Stimulated activated naive CD4-positive, alpha-beta T cell (primary cell): ENCODE measurements around the gene MRPS11.
"Not testable (repeated sequence)": the region's sequence is repeated elsewhere in the genome, so short reads cannot be mapped to it uniquely, and the experiment has no call there.

Source experiments
- DNase-seq, 6 experiments: peaks; one replicate each; lab custom pipeline; 2025; lab: John Stamatoyannopoulos, UW

Gene MRPS11

DNA sequence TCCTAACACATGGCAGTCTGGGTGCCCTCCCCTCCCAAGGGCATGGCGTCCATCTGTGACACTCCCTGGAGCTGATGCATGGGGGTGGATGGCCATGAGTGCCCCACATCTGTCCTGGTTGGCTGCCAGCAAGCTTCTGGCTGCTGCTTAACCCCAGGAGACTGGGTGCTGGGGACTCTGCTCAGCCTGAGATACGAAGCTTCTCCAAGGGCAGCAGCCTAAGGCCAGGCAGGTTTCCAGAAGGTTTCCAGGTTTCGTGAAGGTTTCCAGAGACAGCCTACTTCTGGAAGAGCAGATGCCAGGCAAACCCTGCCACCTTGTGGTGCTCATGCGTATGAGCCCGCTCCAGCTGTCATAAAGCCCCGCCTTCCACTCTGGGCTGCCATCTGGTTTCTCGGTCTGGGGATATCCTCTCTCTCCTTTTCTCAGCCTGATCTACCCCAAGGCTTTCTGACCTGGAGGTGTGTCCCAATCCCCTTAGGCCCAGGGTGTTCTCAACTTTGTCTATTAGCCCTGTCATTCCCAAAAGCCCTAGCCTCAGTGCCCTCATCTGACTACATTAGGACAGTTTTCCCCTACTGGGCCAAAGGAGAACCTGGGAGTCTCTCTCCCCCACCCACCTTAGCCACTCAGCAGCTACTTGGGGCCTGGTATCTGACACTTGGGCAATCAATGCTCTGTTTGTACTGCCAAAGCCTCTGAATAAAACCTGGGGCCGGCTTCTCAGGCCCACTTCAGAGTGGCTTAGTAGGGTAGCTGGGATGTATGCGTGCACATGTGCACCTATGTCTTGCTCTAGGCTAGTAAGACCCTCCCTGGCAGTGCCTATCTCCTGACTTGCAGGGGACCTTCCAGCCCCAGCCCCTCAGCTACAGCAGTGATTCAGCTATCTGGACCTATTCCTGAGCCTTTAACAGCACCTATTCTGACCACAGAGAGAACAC, 12.4 kb upstream of the MRPS11 start:
- DNase-seq: peak in 4 of 6 experiments; percentile 11 to 19 (median 12)

DNA sequence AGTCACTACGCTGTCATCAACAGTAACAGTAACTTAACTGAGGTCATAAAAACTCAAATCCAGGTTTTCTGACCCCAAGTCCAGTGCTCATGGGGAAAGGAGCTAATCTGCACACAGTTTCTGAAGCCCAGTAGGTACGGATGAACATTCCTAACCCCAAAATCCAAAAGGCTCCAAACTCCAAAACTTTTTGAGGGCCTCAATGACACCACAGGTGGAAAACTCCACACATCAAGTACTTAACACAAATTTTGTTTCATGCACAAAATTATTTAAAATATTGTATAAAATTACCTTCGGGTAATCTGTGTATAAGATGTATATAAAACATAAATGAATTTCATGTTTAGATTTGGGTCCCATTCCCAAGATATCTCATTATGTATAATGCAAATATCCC, 10.8 kb upstream of the MRPS11 start:
- no peak for DNase-seq

GRCh38 chr15:88463870-88464532, 3.5 kb upstream of the MRPS11 start:
- DNase-seq: no peak

- no peak for DNase-seq
Measured at GRCh38 chr15:88465633-88466224, 1.8 kb upstream of the MRPS11 start.

- DNase-seq: no peak
Measured at GRCh38 chr15:88467935-88468528, 524 bp downstream of the MRPS11 start.

GRCh38 chr15:88468721-88469120, 1.2 kb downstream of the MRPS11 start:
- DNase-seq: not testable (repeated sequence)

- no peak for DNase-seq
Measured at GRCh38 chr15:88469321-88469720, 1.8 kb downstream of the MRPS11 start.

- no peak for DNase-seq
Measured at GRCh38 chr15:88470625-88471372, 3.3 kb downstream of the MRPS11 start.

- no peak for DNase-seq
Measured at GRCh38 chr15:88472225-88472624, 4.7 kb downstream of the MRPS11 start.

DNA sequence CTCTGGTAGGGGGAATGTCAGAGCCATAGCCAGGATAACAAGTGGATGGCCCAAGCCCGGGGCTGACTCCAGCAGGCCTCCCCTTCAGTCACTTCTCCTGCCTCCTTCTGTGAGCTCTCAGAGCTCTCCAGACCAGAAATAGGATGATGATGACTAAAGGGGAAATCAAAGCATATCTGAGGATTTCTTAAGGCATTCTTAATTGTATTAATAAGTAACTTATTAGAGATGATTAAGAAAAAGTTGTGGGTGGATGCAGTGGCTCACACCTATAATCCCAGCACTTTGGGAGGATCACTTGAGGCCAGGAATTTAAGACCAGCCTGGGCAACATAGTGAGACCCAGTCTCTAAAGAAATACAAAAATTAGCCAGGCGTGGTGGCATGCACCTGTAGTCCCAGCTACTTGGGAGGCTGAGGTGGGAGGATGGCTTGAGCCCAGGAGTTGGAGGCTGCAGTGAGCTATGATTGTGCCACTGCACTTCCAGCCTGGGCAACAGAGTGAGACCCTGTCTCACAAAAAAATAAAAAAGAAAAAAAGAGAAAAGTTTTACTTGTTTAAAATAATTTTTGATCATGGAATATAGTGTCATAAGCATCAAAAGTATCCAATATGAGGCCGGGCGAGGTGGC, 6.3 kb downstream of the MRPS11 start:
- DNase-seq: not testable (repeated sequence)

DNA sequence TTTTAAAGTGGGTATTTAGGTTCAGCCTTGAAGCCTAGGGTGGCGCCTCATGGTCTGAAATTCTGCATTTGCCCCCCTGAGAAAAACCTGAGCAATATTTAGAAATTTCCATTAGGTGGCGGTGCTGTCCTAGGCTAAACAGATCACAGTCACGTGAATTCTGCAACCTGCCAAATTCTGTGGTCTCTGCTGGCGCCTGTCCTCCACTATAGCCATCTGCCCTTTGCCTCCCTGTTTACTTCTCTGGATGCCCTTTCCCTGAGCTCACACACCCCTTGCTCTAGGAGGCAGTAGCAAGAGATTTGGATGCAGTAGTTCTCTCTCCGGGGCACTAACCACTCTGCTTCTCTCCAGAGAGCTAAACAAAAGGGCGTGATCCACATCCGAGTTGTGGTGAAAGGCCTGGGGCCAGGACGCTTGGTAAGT, 9.1 kb downstream of the MRPS11 start:
- peak in 2 of 6 experiments; percentile 22 to 28 for DNase-seq

GRCh38 chr15:88477126-88477525, 9.6 kb downstream of the MRPS11 start:
- DNase-seq: no peak

- DNase-seq: no peak
Measured at GRCh38 chr15:88477904-88478303, 10.4 kb downstream of the MRPS11 start.

GRCh38 chr15:88479169-88479568, 11.7 kb downstream of the MRPS11 start:
- DNase-seq: no peak

DNA sequence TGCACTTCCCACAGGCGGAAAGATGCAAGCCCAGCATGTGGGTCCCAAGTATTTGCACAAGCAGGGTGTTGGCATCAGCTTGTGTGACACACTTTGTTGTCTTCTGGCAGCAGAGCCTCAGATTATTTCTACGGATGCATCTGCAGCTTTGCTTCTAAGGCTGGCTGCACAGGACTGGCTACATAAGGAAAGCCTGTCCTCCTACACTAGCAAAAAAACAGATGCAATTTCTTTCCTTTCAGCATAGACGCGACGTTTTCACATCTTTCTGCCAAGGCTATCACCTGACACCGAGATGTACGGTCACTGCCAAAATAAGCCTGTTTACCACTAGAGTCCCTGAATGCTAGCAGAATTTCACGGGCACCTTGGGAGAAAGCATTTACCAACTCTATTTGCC, 13.5 kb downstream of the MRPS11 start:
- DNase-seq: no peak

GRCh38 chr15:88482263-88482662, 14.8 kb downstream of the MRPS11 start:
- no peak for DNase-seq

DNA sequence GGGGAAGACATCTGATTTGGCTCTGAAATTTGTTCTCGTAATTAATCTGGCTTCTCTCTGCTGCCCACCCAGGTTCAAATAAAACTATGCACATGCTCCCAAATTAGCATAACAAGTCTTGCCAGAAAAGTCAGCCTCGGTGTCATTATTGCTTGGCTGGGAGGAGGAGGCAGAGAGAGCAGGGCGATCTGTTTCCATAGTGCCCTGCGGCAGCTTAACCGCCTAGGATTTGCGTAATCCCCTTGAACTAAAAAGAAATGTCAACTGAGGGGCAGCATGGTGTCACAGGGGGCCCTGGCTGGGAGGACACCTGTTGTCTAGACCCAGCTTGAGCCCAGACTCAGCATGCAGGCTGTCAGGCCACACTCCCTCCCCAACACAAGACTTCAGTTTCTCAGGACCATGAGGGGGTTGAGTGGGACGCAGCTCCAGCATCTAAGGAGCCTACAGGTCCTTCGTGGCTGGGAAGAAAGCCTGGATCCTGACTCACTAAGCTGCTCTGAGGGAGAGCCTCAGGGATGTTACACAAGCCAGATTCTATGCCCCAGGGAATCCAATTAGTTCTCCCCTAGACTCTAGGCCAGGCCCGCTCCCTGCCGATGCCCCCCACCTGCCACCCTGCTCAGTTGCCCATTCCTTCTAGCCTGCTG, 17.3 kb downstream of the MRPS11 start:
- no peak for DNase-seq

DNA sequence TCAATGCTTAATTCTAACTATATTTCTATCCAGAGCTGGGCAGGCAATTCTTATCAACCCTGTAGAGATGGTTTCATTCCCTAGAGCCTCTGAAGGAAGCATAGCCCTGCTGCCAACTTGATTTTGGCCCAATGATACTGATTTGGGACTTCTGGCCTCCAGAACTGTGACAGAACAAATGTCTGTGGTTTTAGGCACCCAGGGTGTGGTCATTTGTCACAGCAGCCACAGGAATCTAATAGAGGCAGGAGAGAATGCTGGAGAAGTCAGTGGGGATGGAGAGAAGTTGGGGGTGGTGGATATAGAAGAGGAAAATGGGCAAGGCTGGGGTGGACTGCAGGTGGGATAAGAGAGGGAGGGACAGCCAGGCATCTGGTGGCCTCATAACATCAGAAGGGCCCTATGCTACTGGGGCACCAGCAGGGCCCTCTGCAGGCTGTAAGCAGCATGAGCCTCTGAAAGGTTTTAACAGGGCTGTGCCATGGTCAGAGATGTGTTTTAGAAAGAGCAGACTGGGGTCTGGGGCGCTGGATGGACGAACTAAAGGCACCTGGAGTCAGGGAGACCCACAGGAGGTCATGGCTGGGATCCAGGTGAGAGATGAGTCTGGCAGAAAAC, 19.8 kb downstream of the MRPS11 start:
- DNase-seq: no peak

DNA sequence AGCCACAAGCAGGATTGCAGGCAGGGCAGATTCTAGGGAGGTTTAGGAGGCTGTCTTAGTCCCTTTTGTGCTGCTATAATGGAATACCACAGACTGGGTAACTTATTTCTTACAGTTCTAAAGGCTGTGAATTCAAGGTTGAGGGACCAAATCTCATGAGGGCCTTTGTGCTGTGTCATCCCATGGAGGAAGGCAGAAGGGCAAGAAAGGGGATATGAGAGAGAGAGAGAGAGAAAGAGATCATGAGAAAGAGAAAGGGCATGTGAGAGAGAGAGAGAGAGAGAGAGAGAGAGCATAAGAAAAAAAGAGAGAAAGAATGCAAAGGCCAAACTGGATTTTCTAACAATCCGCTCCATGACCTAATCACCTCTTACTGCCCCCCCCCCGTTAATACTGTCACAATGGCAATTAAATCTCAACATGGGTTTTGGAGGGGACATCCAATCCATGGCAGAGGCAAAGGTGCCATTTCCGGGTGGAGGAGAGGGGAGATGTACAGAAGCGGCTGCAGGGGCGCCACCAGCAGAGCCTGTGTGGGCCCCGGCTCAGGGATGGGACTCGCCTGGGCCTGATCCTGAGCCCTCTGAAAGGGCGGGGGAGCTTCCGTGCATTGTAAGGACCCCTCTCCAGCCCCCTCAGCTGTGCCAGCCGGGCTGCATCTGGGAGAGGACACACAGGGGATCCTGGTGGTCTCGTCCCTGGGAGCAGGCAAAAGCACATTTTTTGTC, 20.5 kb downstream of the MRPS11 start:
- DNase-seq: no peak
